Measurements from ENCODE around the gene ZCCHC17.

The ZCCHC17 gene

GRCh38 chr1:31398246-31398645 lies 101.4 kb downstream of the ZCCHC17 start:
- TF ChIP-seq MAX (IDR thresholded peaks at IDR 0.05; ENCODE audit: low read depth, low read length) = no peak
- TF ChIP-seq MYC (IDR thresholded peaks at IDR 0.05; ENCODE audit: low read depth, low read length) = no peak
- no peak for TF ChIP-seq POLR2A (IDR thresholded peaks at IDR 0.05; ENCODE audit: extremely low read depth, insufficient read length)
- no peak for TF ChIP-seq CTCF (IDR thresholded peaks at IDR 0.05; ENCODE audit: low read depth, low read length)
- H3K4me3 ChIP-seq (ENCODE audit: low read depth, low read length) = no peak overlapping the region
- DNase-seq (ENCODE audit: low read depth) = no peak

DNA sequence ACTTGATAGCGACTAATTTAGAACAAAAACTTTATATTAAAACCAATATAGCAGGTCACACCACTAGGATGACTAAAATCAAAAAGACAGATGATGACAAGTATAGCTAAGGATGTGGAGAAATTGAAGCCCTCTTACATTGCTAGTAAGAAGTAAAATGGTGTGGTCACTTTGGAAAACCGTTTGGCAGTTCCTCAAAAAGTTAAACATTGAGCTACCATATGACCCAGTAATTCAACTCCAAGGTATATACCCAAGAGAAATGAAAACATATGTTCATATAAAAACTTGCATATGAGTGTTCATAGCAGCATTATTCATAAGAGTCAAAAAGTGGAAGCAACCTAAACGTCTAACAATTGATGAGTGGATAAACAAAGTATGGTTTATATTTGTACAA lies 103.1 kb downstream of the ZCCHC17 start:
- no peak for TF ChIP-seq POLR2A (IDR thresholded peaks at IDR 0.05; ENCODE audit: extremely low read depth, insufficient read length)
- DNase-seq (ENCODE audit: low read depth) = no peak
- H3K4me3 ChIP-seq (ENCODE audit: low read depth, low read length) = no peak overlapping the region

DNA sequence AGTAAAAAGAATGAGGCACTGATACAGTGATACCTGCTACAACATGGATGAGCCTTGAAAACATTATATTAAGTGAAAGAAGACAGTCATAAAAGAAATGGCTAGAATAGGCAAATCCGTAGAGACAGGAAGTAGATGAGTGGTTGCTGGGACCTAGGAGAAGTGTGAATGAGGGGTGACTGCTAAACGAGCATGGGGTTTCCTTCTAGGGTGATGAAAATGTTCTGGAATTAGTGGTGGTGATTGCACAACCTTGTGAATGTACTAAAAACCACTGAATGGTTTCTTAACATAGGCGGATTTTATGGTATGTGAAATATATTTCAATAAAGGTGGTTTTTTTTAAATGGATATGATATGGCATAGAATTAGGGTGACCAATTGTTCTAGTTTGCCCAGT lies 103.6 kb downstream of the ZCCHC17 start:
- no peak overlapping the region for H3K4me3 ChIP-seq (ENCODE audit: low read depth, low read length)
- peak; percentile 83 for DNase-seq (ENCODE audit: low read depth)
- TF ChIP-seq CTCF (IDR thresholded peaks at IDR 0.05; ENCODE audit: low read depth, low read length) (no peak), MAX (IDR thresholded peaks at IDR 0.05; ENCODE audit: low read depth, low read length) (no peak), POLR2A (IDR thresholded peaks at IDR 0.05; ENCODE audit: extremely low read depth, insufficient read length) (no peak), MYC (IDR thresholded peaks at IDR 0.05; ENCODE audit: low read depth, low read length) (no peak)

GRCh38 chr1:31401241-31401640 lies 104.4 kb downstream of the ZCCHC17 start:
- no peak overlapping the region for H3K4me3 ChIP-seq (ENCODE audit: low read depth, low read length)
- no peak for DNase-seq (ENCODE audit: low read depth)
- TF ChIP-seq POLR2A (IDR thresholded peaks at IDR 0.05; ENCODE audit: extremely low read depth, insufficient read length) (no peak), CTCF (IDR thresholded peaks at IDR 0.05; ENCODE audit: low read depth, low read length) (no peak), MYC (IDR thresholded peaks at IDR 0.05; ENCODE audit: low read depth, low read length) (no peak), MAX (IDR thresholded peaks at IDR 0.05; ENCODE audit: low read depth, low read length) (no peak)

GRCh38 chr1:31405578-31406245 lies 108.9 kb downstream of the ZCCHC17 start:
- DNase-seq (ENCODE audit: low read depth) = no peak
- TF ChIP-seq CTCF (IDR thresholded peaks at IDR 0.05; ENCODE audit: low read depth, low read length) (no peak), MAX (IDR thresholded peaks at IDR 0.05; ENCODE audit: low read depth, low read length) (no peak), MYC (IDR thresholded peaks at IDR 0.05; ENCODE audit: low read depth, low read length) (no peak), POLR2A (IDR thresholded peaks at IDR 0.05; ENCODE audit: extremely low read depth, insufficient read length) (no peak)
- no peak overlapping the region for H3K4me3 ChIP-seq (ENCODE audit: low read depth, low read length)

- no peak for TF ChIP-seq POLR2A (IDR thresholded peaks at IDR 0.05; ENCODE audit: extremely low read depth, insufficient read length)
- no peak for TF ChIP-seq MYC (IDR thresholded peaks at IDR 0.05; ENCODE audit: low read depth, low read length)
- TF ChIP-seq MAX (IDR thresholded peaks at IDR 0.05; ENCODE audit: low read depth, low read length) = no peak
- no peak for TF ChIP-seq CTCF (IDR thresholded peaks at IDR 0.05; ENCODE audit: low read depth, low read length)
- H3K4me3 ChIP-seq (ENCODE audit: low read depth, low read length) = no peak overlapping the region
- no peak for DNase-seq (ENCODE audit: low read depth)
These were observed 110.3 kb downstream of the ZCCHC17 start for GRCh38 chr1:31407029-31407626.

All from NB4 (cell line).